MM.1S (cell line): ENCODE data around the gene PCDHGA3.
"Not testable (repeated sequence)": the region's sequence is repeated elsewhere in the genome, so short reads cannot be mapped to it uniquely, and the experiment has no call there.

ENCODE experiments used
- DNase-seq: peaks from one replicate; pipeline ENCODE4 v3.0.0-alpha.2; 2015
- H2AFZ ChIP-seq: fragments of 300-600 bp; sonication (generic); 2 replicates; pipeline ENCODE4 v1.6.0; 2016; ENCODE audit warnings: antibody characterized with exemption, low read length
- H3F3A ChIP-seq: fragments of 300-600 bp; sonication (generic); 2 replicates; pipeline ENCODE4 v1.6.1; 2016; ENCODE audit warnings: mild to moderate bottlenecking, antibody characterized with exemption, low read length, moderate library complexity, mixed read lengths; ENCODE audit not compliant: insufficient read depth
- H3K27ac ChIP-seq: fragments of 300-600 bp; sonication (generic); 2 replicates; pipeline ENCODE4 v1.5.1; 2016; ENCODE audit warnings: mild to moderate bottlenecking, low read length
- H3K27me3 ChIP-seq: fragments of 300-600 bp; sonication (generic); replicated peaks from 2 replicates; pipeline ENCODE4 v1.6.0; 2016; ENCODE audit warnings: low read length; ENCODE audit not compliant: insufficient read depth
- H3K36me3 ChIP-seq: fragments of 300-600 bp; sonication (generic); replicated peaks from 2 replicates; pipeline ENCODE4 v1.6.1; 2016; ENCODE audit warnings: mild to moderate bottlenecking, low read length, mixed read lengths; ENCODE audit not compliant: insufficient read depth
- H3K4me1 ChIP-seq: fragments of 300-600 bp; sonication (generic); 2 replicates; pipeline ENCODE4 v1.6.1; 2016; ENCODE audit warnings: low read length, mixed read lengths
- H3K4me2 ChIP-seq: fragments of 300-600 bp; sonication (generic); 2 replicates; pipeline ENCODE4 v1.6.0; 2016; ENCODE audit warnings: low read depth, low read length
- H3K4me3 ChIP-seq: fragments of 300-600 bp; sonication (generic); 2 replicates; pipeline ENCODE4 v1.5.1; 2016; ENCODE audit warnings: low read length, mixed read lengths
- H3K79me2 ChIP-seq: fragments of 300-600 bp; sonication (generic); 2 replicates; pipeline ENCODE4 v1.6.1; 2016; ENCODE audit warnings: mixed run types, low read length, mixed read lengths
- H3K9ac ChIP-seq: fragments of 300-600 bp; sonication (generic); 2 replicates; pipeline ENCODE4 v1.6.1; 2016; ENCODE audit warnings: low read length, mixed read lengths
- H3K9me2 ChIP-seq: fragments of 300-600 bp; sonication (generic); replicated peaks from 2 replicates; pipeline ENCODE4 v1.6.1; 2016; ENCODE audit warnings: mild to moderate bottlenecking, low read length, mixed read lengths; ENCODE audit not compliant: insufficient read depth
- H3K9me3 ChIP-seq: fragments of 300-600 bp; sonication (generic); replicated peaks from 2 replicates; pipeline ENCODE4 v1.6.1; 2016; ENCODE audit warnings: mild to moderate bottlenecking, low read length, mixed read lengths; ENCODE audit not compliant: insufficient read depth
- H4K20me1 ChIP-seq: fragments of 300-600 bp; sonication (generic); 2 replicates; pipeline ENCODE4 v1.6.1; 2016; ENCODE audit warnings: mild to moderate bottlenecking, low read length, moderate library complexity, mixed read lengths; ENCODE audit not compliant: insufficient read depth
- EZH2 ChIP-seq: fragments of 300-600 bp; sonication (generic); optimal IDR thresholded peaks from 2 replicates; pipeline ENCODE3; 2017; ENCODE audit warnings: low read depth, mild to moderate bottlenecking, antibody characterized with exemption, low read length, mixed read lengths
- EZH2phosphoT487 ChIP-seq: fragments of 300-600 bp; sonication (generic); IDR thresholded peaks from 2 replicates; pipeline ENCODE4 v1.6.1; 2018; ENCODE audit warnings: antibody characterized with exemption, low read length
- TF ChIP-seq, protein P1 (sequence below): fragments of 300-600 bp; sonication (generic); IDR thresholded peaks from 2 replicates; pipeline ENCODE4 v1.5.1; 2016; ENCODE audit warnings: antibody characterized with exemption, low read length, mixed read lengths

PCDHGA3 gene

DNA sequence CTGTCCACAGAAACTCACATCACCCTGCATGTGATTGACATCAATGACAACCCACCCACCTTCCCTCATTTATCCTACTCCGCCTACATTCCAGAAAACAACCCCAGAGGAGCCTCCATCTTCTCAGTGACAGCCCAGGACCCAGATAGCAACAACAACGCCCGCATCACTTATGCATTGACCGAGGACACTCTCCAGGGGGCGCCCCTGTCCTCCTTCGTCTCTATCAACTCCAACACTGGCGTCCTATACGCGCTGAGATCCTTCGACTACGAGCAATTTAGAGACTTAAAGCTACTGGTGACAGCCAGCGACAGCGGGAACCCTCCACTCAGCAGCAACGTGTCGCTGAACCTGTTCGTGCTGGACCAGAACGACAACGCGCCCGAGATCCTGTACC is 1.7 kb downstream of the PCDHGA3 start:
- Histone ChIP-seq H3K79me2 (no peaks in the 10 kb centered on the region), H3K4me1 (no peaks in the 10 kb centered on the region), H3K9me2 (no peaks in the 10 kb centered on the region), H4K20me1 (no peaks in the 10 kb centered on the region), H3K9me3 (no peaks in the 10 kb centered on the region), H3K4me2 (no peak overlapping the region), H3K36me3 (no peaks in the 10 kb centered on the region), H2AFZ (no peak overlapping the region), H3K27ac (no peak overlapping the region), H3K9ac (no peak overlapping the region), H3F3A (no peaks in the 10 kb centered on the region), H3K27me3 (no peaks in the 10 kb centered on the region; the same call in 1 of the 2 replicates), H3K4me3 (no peak overlapping the region)
- DNase-seq, result no peak
- TF ChIP-seq EZH2phosphoT487 (no peak), EZH2 (no peak)
- TF ChIP-seq, protein P1, sequence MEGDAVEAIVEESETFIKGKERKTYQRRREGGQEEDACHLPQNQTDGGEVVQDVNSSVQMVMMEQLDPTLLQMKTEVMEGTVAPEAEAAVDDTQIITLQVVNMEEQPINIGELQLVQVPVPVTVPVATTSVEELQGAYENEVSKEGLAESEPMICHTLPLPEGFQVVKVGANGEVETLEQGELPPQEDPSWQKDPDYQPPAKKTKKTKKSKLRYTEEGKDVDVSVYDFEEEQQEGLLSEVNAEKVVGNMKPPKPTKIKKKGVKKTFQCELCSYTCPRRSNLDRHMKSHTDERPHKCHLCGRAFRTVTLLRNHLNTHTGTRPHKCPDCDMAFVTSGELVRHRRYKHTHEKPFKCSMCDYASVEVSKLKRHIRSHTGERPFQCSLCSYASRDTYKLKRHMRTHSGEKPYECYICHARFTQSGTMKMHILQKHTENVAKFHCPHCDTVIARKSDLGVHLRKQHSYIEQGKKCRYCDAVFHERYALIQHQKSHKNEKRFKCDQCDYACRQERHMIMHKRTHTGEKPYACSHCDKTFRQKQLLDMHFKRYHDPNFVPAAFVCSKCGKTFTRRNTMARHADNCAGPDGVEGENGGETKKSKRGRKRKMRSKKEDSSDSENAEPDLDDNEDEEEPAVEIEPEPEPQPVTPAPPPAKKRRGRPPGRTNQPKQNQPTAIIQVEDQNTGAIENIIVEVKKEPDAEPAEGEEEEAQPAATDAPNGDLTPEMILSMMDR, result no peak

- not testable (repeated sequence) for H3K9me2 ChIP-seq, H3K9ac ChIP-seq, H2AFZ ChIP-seq, DNase-seq, H3K79me2 ChIP-seq, H3K9me3 ChIP-seq, H3K27ac ChIP-seq, H4K20me1 ChIP-seq, H3K4me2 ChIP-seq, H3K36me3 ChIP-seq, H3K4me3 ChIP-seq, H3F3A ChIP-seq, H3K4me1 ChIP-seq, H3K27me3 ChIP-seq
Observed at GRCh38 chr5:141346017-141346416, 2.4 kb downstream of the PCDHGA3 start.

GRCh38 chr5:141349917-141350619 is 6.4 kb downstream of the PCDHGA3 start, which contains the start of gene PCDHGB1:
Gene PCDHGB1, plus strand, starts transcription at chr5:141350099. Its CDS starts 162 bp downstream, at chr5:141350261.
- H3K4me3 ChIP-seq, result peak within 1 kb of the TSS; percentile 39
- no peaks in the 10 kb centered on the region for H3K36me3 ChIP-seq
- H3K4me2 ChIP-seq, result peak within 1 kb of the TSS; percentile 69
- H3F3A ChIP-seq, result no peaks in the 10 kb centered on the region
- DNase-seq, result peak; percentile 75
- H4K20me1 ChIP-seq, result no peaks in the 10 kb centered on the region
- H3K79me2 ChIP-seq, result no peaks in the 10 kb centered on the region
- H3K9ac ChIP-seq, result no peak within 1 kb of the TSS
- H3K9me2 ChIP-seq, result no peaks in the 10 kb centered on the region
- H3K27ac ChIP-seq, result no peak within 1 kb of the TSS
- TF ChIP-seq EZH2phosphoT487, result no peak
- TF ChIP-seq, protein P1, result peak; percentile 72
- 0 out of 2 replicates have a peak, but pooled peaks cover 6% of the 10 kb centered on the region for H3K27me3 ChIP-seq
- peak within 1 kb of the TSS; percentile 67 for H2AFZ ChIP-seq
- H3K9me3 ChIP-seq, result no peaks in the 10 kb centered on the region
- H3K4me1 ChIP-seq, result no peaks in the 10 kb centered on the region

DNA sequence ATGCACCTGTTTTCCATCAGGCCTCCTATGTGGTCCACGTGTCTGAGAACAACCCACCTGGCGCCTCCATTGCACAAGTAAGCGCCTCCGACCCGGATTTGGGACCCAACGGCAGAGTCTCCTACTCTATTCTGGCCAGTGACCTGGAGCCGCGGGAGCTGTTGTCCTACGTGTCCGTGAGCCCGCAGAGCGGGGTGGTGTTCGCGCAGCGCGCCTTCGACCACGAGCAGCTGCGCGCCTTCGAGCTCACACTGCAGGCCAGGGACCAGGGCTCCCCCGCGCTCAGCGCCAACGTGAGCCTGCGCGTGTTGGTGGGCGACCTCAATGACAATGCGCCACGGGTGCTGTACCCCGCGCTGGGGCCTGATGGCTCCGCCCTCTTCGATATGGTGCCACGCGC is 8.0 kb downstream of the PCDHGA3 start:
- H3K9me3 ChIP-seq, result no peaks in the 10 kb centered on the region
- H3K4me1 ChIP-seq, result no peaks in the 10 kb centered on the region
- no peaks in the 10 kb centered on the region for H3F3A ChIP-seq
- H3K9ac ChIP-seq, result no peak overlapping the region
- 0 out of 2 replicates have a peak, but pooled peaks cover 6% of the 10 kb centered on the region for H3K27me3 ChIP-seq
- H2AFZ ChIP-seq, result no peak overlapping the region
- no peak for DNase-seq
- H3K4me2 ChIP-seq, result no peak overlapping the region
- H3K79me2 ChIP-seq, result no peaks in the 10 kb centered on the region
- no peak overlapping the region for H3K27ac ChIP-seq
- H3K9me2 ChIP-seq, result no peaks in the 10 kb centered on the region
- no peak overlapping the region for H3K4me3 ChIP-seq
- H3K36me3 ChIP-seq, result no peaks in the 10 kb centered on the region
- TF ChIP-seq EZH2phosphoT487 (no peak), EZH2 (no peak)
- TF ChIP-seq, protein P1, result no peak
- H4K20me1 ChIP-seq, result no peaks in the 10 kb centered on the region
